ENCODE results near the gene HHAT.
"Not testable (repeated sequence)": the region's sequence is repeated elsewhere in the genome, so short reads cannot be mapped to it uniquely, and the experiment has no call there.

Gene HHAT

GRCh38 chr1:210354305-210354704 is 25.6 kb downstream of the HHAT start:
- not testable (repeated sequence) for DNase-seq

- DNase-seq = no peak
These were observed 29.9 kb downstream of the HHAT start for GRCh38 chr1:210358626-210359025.

- no peak for DNase-seq
These were observed 30.6 kb downstream of the HHAT start for GRCh38 chr1:210359255-210359654.

GRCh38 chr1:210360852-210361477 is 32.3 kb downstream of the HHAT start:
- peak in 7 of 58 donors; percentile 7 to 68 (median 9) for DNase-seq

- no peak for DNase-seq
These were observed 33.0 kb downstream of the HHAT start for GRCh38 chr1:210361665-210362064.

GRCh38 chr1:210362526-210362925 is 33.8 kb downstream of the HHAT start:
- DNase-seq = peak in 4 of 58 donors; percentile 8 to 15 (median 10)

GRCh38 chr1:210363119-210363518 is 34.4 kb downstream of the HHAT start:
- peak in 7 of 58 donors; percentile 9 to 43 (median 21) for DNase-seq

GRCh38 chr1:210364479-210364878 is 35.8 kb downstream of the HHAT start:
- peak in 37 of 58 donors; percentile 16 to 84 (median 43) for DNase-seq

GRCh38 chr1:210366767-210367166 is 38.1 kb downstream of the HHAT start:
- DNase-seq = peak in 2 of 58 donors; percentile 13 to 48

- DNase-seq = peak in 13 of 58 donors; percentile 12 to 64 (median 40)
These were observed 38.9 kb downstream of the HHAT start for GRCh38 chr1:210367566-210367965.

GRCh38 chr1:210369425-210369824 is 40.7 kb downstream of the HHAT start:
- DNase-seq = no peak

- no peak for DNase-seq
These were observed 43.2 kb downstream of the HHAT start for GRCh38 chr1:210371916-210372315.

GRCh38 chr1:210372491-210372890 is 43.8 kb downstream of the HHAT start:
- no peak for DNase-seq

GRCh38 chr1:210372931-210373627 is 44.4 kb downstream of the HHAT start:
- DNase-seq = peak in 1 of 58 donors; percentile 14

GRCh38 chr1:210373628-210373877 is 44.9 kb downstream of the HHAT start:
- no peak for DNase-seq

GRCh38 chr1:210373878-210374599 is 45.3 kb downstream of the HHAT start:
- DNase-seq = peak in 7 of 58 donors; percentile 10 to 36 (median 23)

- no peak for DNase-seq
These were observed 45.9 kb downstream of the HHAT start for GRCh38 chr1:210374600-210374953.

GRCh38 chr1:210376836-210377372 is 48.2 kb downstream of the HHAT start:
- DNase-seq = no peak

GRCh38 chr1:210377731-210378333 is 49.1 kb downstream of the HHAT start:
- no peak for DNase-seq

- no peak for DNase-seq
These were observed 50.0 kb downstream of the HHAT start for GRCh38 chr1:210378736-210379135.

- no peak for DNase-seq
These were observed 53.2 kb downstream of the HHAT start for GRCh38 chr1:210381934-210382333.

- DNase-seq = no peak
These were observed 55.9 kb downstream of the HHAT start for GRCh38 chr1:210384625-210385024.

Data from anterior cingulate cortex (tissue), 58 donors.